ENCODE results near the gene TYK2. TPM values are rescaled to one million over a fixed set of nuclear protein-coding genes. Genes with fewer than 3 reads are reported as not detected.
"Not testable (repeated sequence)": the region's sequence is repeated elsewhere in the genome, so short reads cannot be mapped to it uniquely, and the experiment has no call there.

Gene TYK2
- total and polyA plus RNA-seq, 4 donors: 102 to 175 (median 150) TPM

DNA sequence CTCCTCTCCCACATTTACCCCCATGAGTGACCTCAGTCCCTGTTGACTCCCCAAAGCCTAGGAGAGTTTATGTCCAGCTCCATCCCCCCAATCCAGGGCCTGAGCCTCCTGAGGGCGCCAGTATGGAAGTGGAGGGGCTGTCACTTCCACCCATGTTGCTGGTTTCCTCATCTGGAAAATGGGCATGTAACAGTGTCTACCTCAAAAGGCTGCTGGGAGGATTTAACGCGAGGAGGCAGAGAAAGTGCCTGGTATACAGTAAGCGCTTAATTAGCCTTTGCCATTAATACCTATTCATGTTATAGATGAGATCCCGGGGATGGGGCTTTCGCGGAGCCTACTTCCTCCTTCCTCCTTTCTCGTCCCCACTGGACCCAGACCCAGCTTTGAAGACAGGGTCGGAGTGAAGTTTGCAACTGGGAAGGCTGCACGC lies 476 bp downstream of the TYK2 start:
- 1% methylated on average over 10 of the region's 10 CpGs for WGBS, 2 donors
- TF ChIP-seq, protein P1, sequence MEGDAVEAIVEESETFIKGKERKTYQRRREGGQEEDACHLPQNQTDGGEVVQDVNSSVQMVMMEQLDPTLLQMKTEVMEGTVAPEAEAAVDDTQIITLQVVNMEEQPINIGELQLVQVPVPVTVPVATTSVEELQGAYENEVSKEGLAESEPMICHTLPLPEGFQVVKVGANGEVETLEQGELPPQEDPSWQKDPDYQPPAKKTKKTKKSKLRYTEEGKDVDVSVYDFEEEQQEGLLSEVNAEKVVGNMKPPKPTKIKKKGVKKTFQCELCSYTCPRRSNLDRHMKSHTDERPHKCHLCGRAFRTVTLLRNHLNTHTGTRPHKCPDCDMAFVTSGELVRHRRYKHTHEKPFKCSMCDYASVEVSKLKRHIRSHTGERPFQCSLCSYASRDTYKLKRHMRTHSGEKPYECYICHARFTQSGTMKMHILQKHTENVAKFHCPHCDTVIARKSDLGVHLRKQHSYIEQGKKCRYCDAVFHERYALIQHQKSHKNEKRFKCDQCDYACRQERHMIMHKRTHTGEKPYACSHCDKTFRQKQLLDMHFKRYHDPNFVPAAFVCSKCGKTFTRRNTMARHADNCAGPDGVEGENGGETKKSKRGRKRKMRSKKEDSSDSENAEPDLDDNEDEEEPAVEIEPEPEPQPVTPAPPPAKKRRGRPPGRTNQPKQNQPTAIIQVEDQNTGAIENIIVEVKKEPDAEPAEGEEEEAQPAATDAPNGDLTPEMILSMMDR (IDR thresholded peaks at IDR 0.05; ENCODE audit: control extremely low read depth, extremely low read depth): no peak
- no peaks in the 10 kb centered on the region for H3K9me3 ChIP-seq (ENCODE audit: control insufficient read depth in 4 of 4, insufficient read depth in 3 of 4, low read length in 3 of 4)
- no peak for ATAC-seq (ENCODE audit: insufficient read depth, low FRiP score)
- H3K36me3 ChIP-seq (ENCODE audit: control insufficient read depth in 4 of 4, insufficient read depth in 4 of 4, low read length in 4 of 4): peaks cover 0 to 9% (median 3%) of the 10 kb centered on the region in 4 donors
- peaks cover 0 to 12% (median 4%) of the 10 kb centered on the region in 5 donors for H3K4me1 ChIP-seq (ENCODE audit: control insufficient read depth in 5 of 5, insufficient read depth in 5 of 5, low read length in 5 of 5)
- no peak for DNase-seq
- H3K27me3 ChIP-seq (ENCODE audit: control insufficient read depth in 3 of 3, insufficient read depth in 3 of 3, low read length in 2 of 3): no peaks in the 10 kb centered on the region
- H3K9ac ChIP-seq (ENCODE audit: insufficient read depth in 1 of 2, low read length in 2 of 2): peak overlapping the region; percentile 56 to 82
- peak overlapping the region; percentile 94 for H3K4me3 ChIP-seq
- H3K27ac ChIP-seq (ENCODE audit: low read depth in 1 of 2, low read length in 1 of 2): peak overlapping the region; percentile 86 to 88

DNA sequence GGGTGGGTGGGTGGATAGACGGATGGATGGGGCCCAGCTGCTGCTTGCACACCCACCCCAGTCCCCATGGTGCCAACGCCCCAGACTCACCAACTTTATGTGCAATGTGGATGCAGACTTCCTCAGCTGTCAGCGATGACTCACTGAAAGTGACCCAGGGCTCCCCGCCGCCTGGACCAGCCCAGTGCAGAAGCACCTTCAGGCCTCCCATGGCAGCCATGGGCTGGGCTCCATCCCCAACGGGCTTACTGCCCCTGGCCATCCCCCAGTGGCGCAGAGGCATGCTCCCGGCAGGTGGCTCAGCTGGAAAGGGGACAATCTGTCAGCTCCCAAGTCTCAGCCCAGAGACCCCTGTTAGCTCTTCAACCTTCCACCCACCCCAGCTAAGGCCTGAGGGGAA lies 2.2 kb downstream of the TYK2 start:
- TF ChIP-seq, protein P1 (IDR thresholded peaks at IDR 0.05; ENCODE audit: control extremely low read depth, extremely low read depth): no peak
- ATAC-seq (ENCODE audit: insufficient read depth, low FRiP score): no peak
- H3K4me1 ChIP-seq (ENCODE audit: control insufficient read depth in 5 of 5, insufficient read depth in 5 of 5, low read length in 5 of 5): peaks cover 1 to 12% (median 4%) of the 10 kb centered on the region in 5 donors
- no peaks in the 10 kb centered on the region for H3K9me3 ChIP-seq (ENCODE audit: control insufficient read depth in 4 of 4, insufficient read depth in 3 of 4, low read length in 3 of 4)
- H3K4me3 ChIP-seq: no peak overlapping the region
- H3K9ac ChIP-seq (ENCODE audit: insufficient read depth in 1 of 2, low read length in 2 of 2): no peak overlapping the region
- no peak for DNase-seq
- H3K27ac ChIP-seq (ENCODE audit: low read depth in 1 of 2, low read length in 1 of 2): no peak overlapping the region
- H3K27me3 ChIP-seq (ENCODE audit: control insufficient read depth in 3 of 3, insufficient read depth in 3 of 3, low read length in 2 of 3): no peaks in the 10 kb centered on the region
- WGBS, 2 donors: 91 to 93% methylated on average over 8 of the region's 8 CpGs
- peaks cover 0 to 13% (median 5%) of the 10 kb centered on the region in 4 donors for H3K36me3 ChIP-seq (ENCODE audit: control insufficient read depth in 4 of 4, insufficient read depth in 4 of 4, low read length in 4 of 4)

DNA sequence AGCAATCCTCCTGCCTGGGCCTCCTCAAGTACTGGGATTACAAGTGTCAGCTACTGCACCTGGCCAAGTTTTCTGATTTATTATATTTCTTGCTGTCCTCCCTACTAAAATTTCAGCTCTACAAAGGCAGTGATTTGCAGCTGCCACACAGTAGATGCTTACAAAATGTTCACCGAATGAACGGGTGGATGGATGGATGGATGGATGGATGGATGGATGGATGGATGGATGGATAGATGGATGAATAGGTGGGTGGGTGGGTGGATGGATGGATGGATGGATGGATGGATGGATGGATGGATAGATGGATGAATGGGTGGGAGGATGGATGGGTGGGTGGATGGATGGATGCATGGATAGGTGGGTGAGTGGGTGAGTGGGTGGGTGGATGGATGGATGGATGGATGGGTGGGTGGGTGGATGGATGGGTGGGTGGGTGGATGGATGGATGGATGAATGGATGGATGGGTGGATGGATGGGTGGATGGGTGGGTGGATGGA lies 3.2 kb downstream of the TYK2 start:
- not testable (repeated sequence) for H3K27ac ChIP-seq (ENCODE audit: low read depth in 1 of 2, low read length in 1 of 2); H3K9ac ChIP-seq (ENCODE audit: insufficient read depth in 1 of 2, low read length in 2 of 2); H3K4me3 ChIP-seq; DNase-seq; H3K9me3 ChIP-seq (ENCODE audit: control insufficient read depth in 4 of 4, insufficient read depth in 3 of 4, low read length in 3 of 4); H3K27me3 ChIP-seq (ENCODE audit: control insufficient read depth in 3 of 3, insufficient read depth in 3 of 3, low read length in 2 of 3); ATAC-seq (ENCODE audit: insufficient read depth, low FRiP score)
- Histone ChIP-seq H3K36me3 (ENCODE audit: control insufficient read depth in 4 of 4, insufficient read depth in 4 of 4, low read length in 4 of 4) (peaks cover 0 to 17% (median 5%) of the 10 kb centered on the region in 4 donors), H3K4me1 (ENCODE audit: control insufficient read depth in 5 of 5, insufficient read depth in 5 of 5, low read length in 5 of 5) (peaks cover 1 to 12% (median 4%) of the 10 kb centered on the region in 5 donors)
- WGBS, 2 donors: 93 to 95% methylated on average over 2 of the region's 2 CpGs

DNA sequence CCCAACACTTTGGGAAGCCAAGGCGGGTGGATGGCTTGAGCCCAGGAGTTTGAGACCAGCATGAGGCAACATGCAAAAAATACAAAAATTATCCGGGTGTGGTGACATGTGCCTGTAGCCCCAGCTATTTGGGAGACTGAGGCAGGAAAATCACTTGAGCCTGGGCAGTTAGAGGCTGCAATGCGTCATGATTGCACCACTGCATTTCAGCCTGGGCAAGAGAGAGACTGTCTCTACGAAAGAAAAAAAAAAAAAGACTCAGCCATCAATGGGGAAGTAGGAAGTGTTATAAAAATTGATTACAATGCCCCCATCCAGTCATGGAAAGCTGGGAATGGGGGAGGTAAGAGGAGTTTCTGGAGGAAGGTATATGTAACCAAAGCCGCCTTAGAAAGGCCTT lies 5.4 kb downstream of the TYK2 start:
- Histone ChIP-seq H3K36me3 (ENCODE audit: control insufficient read depth in 4 of 4, insufficient read depth in 4 of 4, low read length in 4 of 4) (peaks cover 2 to 29% (median 6%) of the 10 kb centered on the region in 4 donors), H3K27me3 (ENCODE audit: control insufficient read depth in 3 of 3, insufficient read depth in 3 of 3, low read length in 2 of 3) (no peaks in the 10 kb centered on the region), H3K9ac (ENCODE audit: insufficient read depth in 1 of 2, low read length in 2 of 2) (no peak overlapping the region), H3K27ac (ENCODE audit: low read depth in 1 of 2, low read length in 1 of 2) (no peak overlapping the region), H3K9me3 (ENCODE audit: control insufficient read depth in 4 of 4, insufficient read depth in 3 of 4, low read length in 3 of 4) (no peaks in the 10 kb centered on the region), H3K4me3 (no peak overlapping the region), H3K4me1 (ENCODE audit: control insufficient read depth in 5 of 5, insufficient read depth in 5 of 5, low read length in 5 of 5) (peaks cover 1 to 6% (median 4%) of the 10 kb centered on the region in 5 donors)
- TF ChIP-seq, protein P1 (IDR thresholded peaks at IDR 0.05; ENCODE audit: control extremely low read depth, extremely low read depth): no peak
- DNase-seq (no peak), ATAC-seq (ENCODE audit: insufficient read depth, low FRiP score) (no peak)
- WGBS, 2 donors: 64 to 81% methylated on average over 5 of the region's 5 CpGs

All from lung (tissue), 12 donors.